CD4-positive, alpha-beta T cell (primary cell): ENCODE measurements around the gene TTLL13. TPM values are rescaled to one million over a fixed set of nuclear protein-coding genes. Genes with fewer than 3 reads are reported as not detected.

ENCODE experiments used
- ATAC-seq: fragments of 200-7000 bp; cut with Tn5 transposase; one replicate; pipeline ENCODE4 v1.10.0; 2022; ENCODE audit warnings: mild to moderate bottlenecking; ENCODE audit not compliant: poor library complexity
- CTCF ChIA-PET: fragments of 350-600 bp; sonication (Branson Sonifier 250); formaldehyde crosslinking; loops from one replicate; lab custom pipeline; 2021; ENCODE audit warnings: antibody characterized with exemption, inconsistent platforms; lab: Charles Lee
- POLR2A ChIA-PET: fragments of 350-600 bp; sonication (Branson Sonifier 250); formaldehyde crosslinking; loops from one replicate; lab custom pipeline; 2021; ENCODE audit warnings: antibody characterized with exemption, inconsistent platforms; lab: Charles Lee
- DNase-seq, 14 experiments: peaks; one replicate each; pipeline ENCODE4 v3.0.0-alpha.2; 2013 to 2020; ENCODE audit warnings: mixed read lengths in 2 of 14
- H3K27ac ChIP-seq, 2 donors: one replicate each; pipeline versions ENCODE4 v1.5.1 to v1.7.0; 2013; ENCODE audit warnings: low read length in 2 of 2, low read depth in 1 of 2, mild to moderate bottlenecking in 1 of 2
- H3K27me3 ChIP-seq, 2 experiments: 1 replicate in 1 of 2; 2 replicates in 1 of 2; pipeline versions ENCODE4 v1.6.1 to v1.7.0; 2013; ENCODE audit warnings: low read length in 2 of 2, control low read depth in 1 of 2, mild to moderate bottlenecking in 1 of 2, moderate library complexity in 1 of 2; ENCODE audit not compliant: insufficient read depth in 2 of 2, control insufficient read depth in 1 of 2
- H3K36me3 ChIP-seq: one replicate; pipeline ENCODE4 v1.6.1; 2013; ENCODE audit warnings: low read length, control low read depth; ENCODE audit not compliant: insufficient read depth
- H3K4me1 ChIP-seq: one replicate; pipeline ENCODE4 v1.6.1; 2013; ENCODE audit warnings: low read length, control low read depth; ENCODE audit not compliant: insufficient read depth
- H3K4me3 ChIP-seq: one replicate; pipeline ENCODE4 v1.5.1; 2013; ENCODE audit warnings: mild to moderate bottlenecking, low read length, moderate library complexity
- H3K9me3 ChIP-seq, 2 experiments: 1 replicate in 1 of 2; 2 replicates in 1 of 2; pipeline versions ENCODE4 v1.6.1 to v1.7.0; 2013; ENCODE audit warnings: low read length in 2 of 2, mild to moderate bottlenecking in 2 of 2, control low read depth in 1 of 2, moderate library complexity in 1 of 2; ENCODE audit not compliant: control insufficient read depth in 1 of 2, insufficient read depth in 1 of 2
- H3K27ac Mint-ChIP-seq: one replicate; pipeline ENCODE4 v1.8.0; 2020; ENCODE audit warnings: mixed read lengths
- H3K27me3 Mint-ChIP-seq: one replicate; pipeline ENCODE4 v1.8.0; 2021; ENCODE audit warnings: mixed read lengths
- H3K36me3 Mint-ChIP-seq: one replicate; pipeline ENCODE4 v1.8.0; 2021; ENCODE audit warnings: low read depth, mixed read lengths
- H3K4me1 Mint-ChIP-seq: one replicate; pipeline ENCODE4 v1.8.0; 2021; ENCODE audit warnings: low read depth, mixed read lengths
- H3K4me3 Mint-ChIP-seq: one replicate; pipeline ENCODE4 v1.8.0; 2020; ENCODE audit warnings: mild to moderate bottlenecking, mixed read lengths
- H3K9me3 Mint-ChIP-seq: one replicate; pipeline ENCODE4 v1.8.0; 2020; ENCODE audit warnings: mixed read lengths
- CTCF ChIP-seq: fragments of 200-600 bp; IDR thresholded peaks from one replicate; pipeline ENCODE4 v1.8.0; 2022; ENCODE audit warnings: antibody characterized with exemption, mild to moderate bottlenecking
- intact Hi-C, 2 experiments: fragments of 100-400 bp; cut with DNase I in 1 of 2; cut with micrococcal nuclease in 1 of 2; formaldehyde crosslinking; loops; one replicate each; pipeline versions ENCODE4 v1.15.1 to v1.9.0; 2023 to 2025; cut with DNase I, micrococcal nuclease
- total RNA-seq, 174 experiments: library from RNA in 2 of 174; stranded (reverse) in 2 of 174; gene quantifications; one replicate each; pipeline ENCODE4 v1.2.3 and lab custom pipeline; 2021 to 2026

TTLL13 gene
- total RNA-seq, 2 experiments from 2014 or later: 0.63 to 1.8 TPM

GRCh38 chr15:90262426-90262825 lies 13.1 kb downstream of the TTLL13 start:
- no peak for TF ChIP-seq CTCF
- Mint-ChIP-seq H3K4me1 (peaks cover 31% of the 10 kb centered on the region), H3K4me3 (peak overlapping the region; percentile 43), H3K27me3 (no peaks in the 10 kb centered on the region), H3K27ac (peak overlapping the region; percentile 10), H3K36me3 (peaks cover 26% of the 10 kb centered on the region), H3K9me3 (no peaks in the 10 kb centered on the region)
- CTCF ChIA-PET: no interaction called here
- peaks cover under 1% of the 10 kb centered on the region for H3K36me3 ChIP-seq
- intact Hi-C loops: loop anchor here in 1 of 2 experiments (10.0 kb wide), 1 partner anchor 368 kb away; the partner anchor contains the start of gene AP3S2
- no peak overlapping the region for H3K4me3 ChIP-seq
- H3K27ac ChIP-seq: no peak overlapping the region
- no peak for DNase-seq
- no peaks in the 10 kb centered on the region for H3K27me3 ChIP-seq
- ATAC-seq: no peak
- H3K9me3 ChIP-seq: no peaks in the 10 kb centered on the region
- POLR2A ChIA-PET: interaction anchor here (2.0 to 3.2 kb wide), 2 partner anchors 29 to 62 kb away, joined by 5 to 9 read pairs; partner anchors contain the start of genes CIB1, GDPGP1 and SEMA4B
- H3K4me1 ChIP-seq: peaks cover 22% of the 10 kb centered on the region

GRCh38 chr15:90264671-90265070 lies 15.3 kb downstream of the TTLL13 start:
- Mint-ChIP-seq H3K27me3 (no peaks in the 10 kb centered on the region), H3K4me3 (peak overlapping the region; percentile 90), H3K9me3 (no peaks in the 10 kb centered on the region), H3K4me1 (peaks cover 49% of the 10 kb centered on the region), H3K36me3 (peaks cover 45% of the 10 kb centered on the region), H3K27ac (peak overlapping the region; percentile 98)
- TF ChIP-seq CTCF: no peak
- H3K4me1 ChIP-seq: peaks cover 43% of the 10 kb centered on the region
- H3K27me3 ChIP-seq: no peaks in the 10 kb centered on the region
- intact Hi-C loops: loop anchor here (1.0 to 10.0 kb wide), 3 partner anchors 30 to 370 kb away; partner anchors contain the start of genes GDPGP1 (in 2 of the 2) and AP3S2 (in 1 of the 2)
- ChIA-PET CTCF (no interaction called here), POLR2A (interaction anchor here (1.2 kb wide), 1 partner anchor 31 kb away, joined by 5 read pairs; the partner anchor contains the start of genes CIB1 and GDPGP1)
- no peaks in the 10 kb centered on the region for H3K9me3 ChIP-seq
- H3K36me3 ChIP-seq: peaks cover 15% of the 10 kb centered on the region
- H3K4me3 ChIP-seq: peak overlapping the region; percentile 74
- no peak for ATAC-seq
- peak overlapping the region; percentile 94 to 97 for H3K27ac ChIP-seq
- peak in 6 of 14 experiments; percentile 8 to 50 (median 33) for DNase-seq

- POLR2A ChIA-PET: interaction anchor here (0.6 to 1.6 kb wide), 14 partner anchors 17 to 689 kb away, joined by 3 to 79 read pairs (median 3); partner anchors contain the start of genes AP3S2, CIB1, GDPGP1 and IDH2
- Mint-ChIP-seq H3K4me3 (peak within 1 kb of the TSS; percentile 90), H3K27me3 (no peaks in the 10 kb centered on the region), H3K27ac (peak within 1 kb of the TSS; percentile 98), H3K36me3 (peaks cover 53% of the 10 kb centered on the region), H3K9me3 (no peaks in the 10 kb centered on the region), H3K4me1 (peaks cover 57% of the 10 kb centered on the region)
- CTCF ChIA-PET: interaction anchor here (1.0 to 1.2 kb wide), 3 partner anchors 32 to 123 kb away, joined by 3 to 4 read pairs (median 4); partner anchors contain the start of gene CIB1
- Histone ChIP-seq H3K36me3 (peaks cover 23% of the 10 kb centered on the region), H3K27ac (peak within 1 kb of the TSS; percentile 94 to 97), H3K4me3 (peak within 1 kb of the TSS; percentile 74), H3K4me1 (peaks cover 48% of the 10 kb centered on the region), H3K27me3 (no peaks in the 10 kb centered on the region), H3K9me3 (no peaks in the 10 kb centered on the region)
- no peak for TF ChIP-seq CTCF
- DNase-seq (peak; percentile 83 to 95 (median 90)), ATAC-seq (peak; percentile 79)
- intact Hi-C loops: loop anchor here (1.0 to 10.0 kb wide), 3 partner anchors 31 to 371 kb away; partner anchors contain the start of genes GDPGP1 (in 2 of the 2) and AP3S2 (in 1 of the 2)
Observed at GRCh38 chr15:90265271-90266060, 16.1 kb downstream of the TTLL13 start, which contains the start of gene NGRN. Gene NGRN, plus strand, starts transcription at chr15:90265672. Its CDS starts 41 bp downstream, at chr15:90265713.
